Stimulated activated CD4-positive, alpha-beta T cell treated with anti-CD3 and anti-CD28 coated beads, Interleukin-1b, Interleukin-23, amount 100 ng/mL, for 1 hour (primary cell): ENCODE results near the gene PPARG.

Experiments
- DNase-seq, 2 donors: peaks; one replicate each; pipeline ENCODE4 v3.0.0-alpha.2; 2020; ENCODE audit warnings: low read depth in 2 of 2

The PPARG gene

DNA sequence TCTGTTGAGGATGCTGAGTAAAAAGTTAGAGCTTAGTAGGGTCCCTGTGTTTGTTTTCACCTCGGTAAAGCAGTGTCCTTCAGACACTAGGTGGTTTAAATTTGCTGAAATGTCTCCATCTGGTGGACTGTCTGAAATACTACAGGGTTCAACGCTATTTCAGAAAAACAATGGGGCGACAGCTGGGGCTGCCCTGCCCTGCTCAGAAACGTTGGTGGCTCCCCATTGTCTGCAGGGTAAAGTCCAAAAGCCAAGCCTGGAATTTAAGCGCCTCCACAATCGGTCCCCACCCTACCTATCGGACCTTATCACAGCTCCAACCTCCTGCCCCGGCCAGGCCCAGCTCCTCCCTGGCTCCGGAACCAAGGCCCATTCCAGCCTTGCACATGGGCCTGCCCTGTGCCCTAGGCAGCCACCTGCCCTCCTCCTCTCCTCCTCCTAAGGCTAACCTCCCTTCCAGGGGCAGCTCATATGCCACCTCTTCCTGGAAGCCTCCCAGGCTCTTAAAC lies 191.1 kb downstream of the PPARG start:
- DNase-seq, result no peak

DNA sequence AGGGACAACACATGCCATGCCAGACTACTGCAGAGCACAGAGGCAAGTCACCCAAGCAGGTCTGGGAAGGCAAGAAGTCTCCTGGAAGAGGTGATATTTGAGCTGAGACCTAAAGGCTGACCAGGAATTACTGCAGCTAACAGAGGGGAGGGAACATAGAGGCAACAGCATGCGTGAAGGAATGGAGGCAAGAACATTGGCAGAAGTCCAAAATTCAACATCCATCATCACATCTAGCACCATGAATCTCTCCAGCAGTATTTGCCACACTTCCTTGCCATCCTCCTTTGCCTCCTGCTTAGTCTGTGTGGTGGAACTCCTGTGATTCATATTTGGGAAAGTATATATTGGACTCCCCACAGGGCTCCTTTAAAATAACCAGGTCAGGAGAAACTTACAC lies 194.5 kb downstream of the PPARG start:
- no peak for DNase-seq

DNA sequence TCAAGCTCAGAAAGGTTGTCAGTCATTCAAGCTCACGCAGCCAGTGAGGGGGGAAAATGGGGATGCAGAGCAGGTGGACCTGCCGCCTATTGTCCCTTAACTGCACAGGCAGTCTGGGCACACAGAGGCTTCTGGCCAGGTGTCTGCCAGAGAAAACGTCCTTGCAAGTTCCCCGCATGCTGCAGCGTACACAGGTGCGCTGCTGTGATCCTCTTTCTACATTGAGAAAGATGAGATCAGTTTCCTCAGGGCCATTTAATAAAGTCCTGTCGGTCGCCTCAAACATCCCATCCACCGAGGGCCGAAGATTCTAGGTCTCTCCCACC lies 195.0 kb downstream of the PPARG start:
- DNase-seq, result no peak
